ACC112 (cell line): ENCODE measurements around the gene S100A7.

Experiments
- H2AFZ ChIP-seq: fragments of 200-600 bp; sonication (generic); one replicate; pipeline ENCODE4 v1.6.0; 2017; ENCODE audit warnings: antibody characterized with exemption, low read length; ENCODE audit not compliant: unreplicated experiment
- H3K27ac ChIP-seq: fragments of 200-600 bp; sonication (generic); 2 replicates; pipeline ENCODE4 v1.5.1; 2014; ENCODE audit warnings: low read depth, mild to moderate bottlenecking, antibody characterized with exemption, low read length, moderate library complexity
- H3K27me3 ChIP-seq: fragments of 200-600 bp; sonication (generic); 2 replicates; pipeline ENCODE4 v1.6.1; 2014; ENCODE audit warnings: mild to moderate bottlenecking, antibody characterized with exemption, low read length, moderate library complexity, mixed read lengths; ENCODE audit not compliant: insufficient read depth
- H3K36me3 ChIP-seq: fragments of 200-600 bp; sonication (generic); 2 replicates; pipeline ENCODE4 v1.6.1; 2016; ENCODE audit warnings: mild to moderate bottlenecking, antibody characterized with exemption, low read length, moderate library complexity, mixed read lengths; ENCODE audit not compliant: insufficient read depth
- H3K4me1 ChIP-seq: fragments of 200-600 bp; sonication (generic); one replicate; pipeline ENCODE4 v1.6.1; 2016; ENCODE audit warnings: low read length, mixed read lengths; ENCODE audit not compliant: insufficient read depth, unreplicated experiment, control insufficient read depth
- H3K4me3 ChIP-seq: fragments of 200-600 bp; sonication (generic); 2 replicates; pipeline ENCODE4 v1.5.1; 2014; ENCODE audit warnings: mild to moderate bottlenecking, low read depth, low read length
- H3K79me2 ChIP-seq: fragments of 200-600 bp; sonication (generic); one replicate; pipeline ENCODE4 v1.6.0; 2016; ENCODE audit warnings: low read length; ENCODE audit not compliant: control insufficient read depth, unreplicated experiment, insufficient read depth

Gene S100A7

DNA sequence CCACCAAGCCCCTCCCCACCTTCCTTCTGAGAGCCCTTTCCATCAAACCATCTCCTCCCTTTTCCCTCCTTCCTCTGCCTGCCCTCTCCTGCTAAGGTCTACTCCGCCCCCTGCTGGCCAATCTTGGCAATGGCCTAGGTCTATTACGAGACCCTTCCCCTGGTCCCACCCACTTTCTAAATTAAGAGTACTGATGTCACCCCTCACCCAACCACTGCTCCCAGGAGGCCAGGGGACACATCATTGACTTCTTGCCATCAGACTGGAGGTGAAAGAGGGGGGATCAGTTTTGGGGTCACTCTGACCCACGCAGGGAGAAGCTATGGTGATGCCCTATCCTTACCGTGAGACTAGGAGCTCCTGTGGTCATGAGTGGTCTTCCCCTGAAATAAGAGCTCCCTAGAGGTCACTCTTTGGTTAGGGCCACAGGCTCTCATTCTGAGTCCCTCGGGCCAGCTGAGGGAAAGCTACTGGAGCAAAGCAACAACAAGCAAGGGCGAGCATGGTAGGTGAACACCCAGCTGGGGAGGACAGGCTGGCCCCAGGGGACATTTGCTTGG is 34.6 kb upstream of the S100A7 start:
- Histone ChIP-seq H2AFZ (no peak overlapping the region), H3K27ac (no peak overlapping the region)

DNA sequence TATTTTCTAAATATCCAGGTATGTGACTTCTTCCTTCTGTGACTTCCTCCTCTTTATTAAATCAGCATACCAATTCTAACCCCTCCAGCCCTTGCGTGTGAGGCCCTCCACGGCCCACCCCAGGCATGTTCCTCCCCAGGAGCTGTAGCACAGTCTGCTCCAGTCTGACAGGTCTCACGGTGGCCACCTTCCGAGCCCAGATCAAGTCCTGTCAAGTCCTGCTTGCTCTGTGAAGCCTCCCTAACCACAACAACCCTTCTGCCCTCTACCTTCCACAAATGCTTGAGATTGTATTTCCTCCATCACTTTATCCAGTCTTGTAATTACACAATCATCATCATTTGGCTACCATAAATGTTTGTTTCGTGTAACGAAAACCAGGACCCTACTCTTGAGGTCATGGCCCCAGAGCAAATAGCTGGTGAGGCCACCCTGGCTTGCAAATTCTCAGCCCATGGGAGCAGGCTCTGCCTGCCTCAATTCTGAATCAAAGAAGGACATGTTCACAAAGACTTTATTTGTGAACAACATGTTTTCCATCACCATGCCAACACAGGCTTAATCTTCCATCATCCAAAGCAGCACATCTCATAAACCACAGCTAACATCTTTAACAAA is 33.0 kb upstream of the S100A7 start:
- H3K27ac ChIP-seq = no peak overlapping the region
- H3K27me3 ChIP-seq = no peaks in the 10 kb centered on the region; the same call in 1 of the 2 replicates
- no peak overlapping the region for H2AFZ ChIP-seq
- H3K79me2 ChIP-seq = no peaks in the 10 kb centered on the region
- H3K4me3 ChIP-seq = no peak overlapping the region
- H3K4me1 ChIP-seq = peaks cover 15% of the 10 kb centered on the region
- no peaks in the 10 kb centered on the region for H3K36me3 ChIP-seq

More for the DNA sequence above, 34.6 kb upstream of the S100A7 start:
- Histone ChIP-seq H3K4me1 (peaks cover 11% of the 10 kb centered on the region), H3K79me2 (no peaks in the 10 kb centered on the region), H3K36me3 (no peaks in the 10 kb centered on the region), H3K27me3 (peaks cover 13% of the 10 kb centered on the region), H3K4me3 (no peak overlapping the region)

DNA sequence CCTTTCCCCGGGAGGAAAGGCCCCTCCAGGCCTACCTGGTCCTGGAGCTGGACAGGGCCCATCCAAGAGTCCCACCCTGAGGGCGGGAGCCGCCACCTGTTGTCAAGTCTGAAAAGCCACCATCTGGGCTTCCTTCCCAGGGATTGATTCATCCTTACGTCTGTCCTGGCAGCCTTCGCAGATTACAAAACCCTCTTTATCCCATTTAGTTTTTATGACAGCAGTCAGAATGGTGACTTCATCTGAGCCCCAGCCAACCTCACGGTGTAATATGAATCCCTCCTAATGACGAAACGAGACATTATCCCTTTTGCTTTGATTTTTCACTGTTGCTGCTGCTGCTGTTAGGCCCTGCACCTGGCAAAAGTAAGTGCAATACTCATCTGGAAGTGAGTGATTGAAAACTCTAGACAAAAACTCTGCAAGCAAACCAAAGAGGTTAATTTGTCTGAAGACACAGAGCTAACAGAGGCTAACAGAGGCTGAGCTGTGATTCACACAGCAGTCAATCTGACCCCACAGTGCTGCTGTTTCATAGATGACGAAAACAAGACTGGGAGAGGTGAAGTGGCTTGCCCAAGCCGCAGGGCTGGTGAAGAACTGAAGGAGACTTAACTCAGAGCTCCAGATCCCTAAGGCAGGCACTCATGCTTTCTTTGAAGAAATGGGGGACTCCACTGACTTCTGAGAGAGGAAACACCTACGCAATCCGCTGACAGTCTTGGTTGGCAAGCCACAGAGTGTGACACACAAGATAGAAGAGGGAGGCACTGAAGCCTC is 30.0 kb upstream of the S100A7 start:
- H3K27ac ChIP-seq = peak overlapping the region; percentile 80
- no peaks in the 10 kb centered on the region for H3K79me2 ChIP-seq
- no peak overlapping the region for H2AFZ ChIP-seq
- peak overlapping the region; percentile 57 for H3K4me3 ChIP-seq
- no peaks in the 10 kb centered on the region for H3K36me3 ChIP-seq
- peaks cover 15% of the 10 kb centered on the region for H3K4me1 ChIP-seq
- peaks cover 11% of the 10 kb centered on the region for H3K27me3 ChIP-seq

DNA sequence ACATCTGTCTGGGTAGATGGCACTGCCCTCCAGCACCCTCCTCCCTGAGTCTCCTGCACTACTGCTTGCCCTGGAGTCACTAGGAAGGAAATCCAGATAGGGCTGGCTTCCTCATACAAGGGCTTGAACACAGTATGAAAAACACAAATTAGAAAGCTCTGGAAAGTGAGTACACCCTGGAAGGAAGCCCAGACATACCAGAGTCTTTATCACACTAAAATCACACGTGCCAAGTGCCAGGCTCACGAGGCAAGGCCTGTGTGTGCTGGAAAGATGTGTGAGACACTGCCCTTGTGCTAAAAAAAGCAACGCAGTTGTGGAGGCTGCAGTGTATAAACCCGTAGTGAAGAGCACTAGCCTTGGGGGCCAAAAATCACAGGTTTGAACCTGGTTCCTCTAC is 28.3 kb upstream of the S100A7 start:
- Histone ChIP-seq H3K4me3 (no peak overlapping the region), H3K27ac (no peak overlapping the region), H3K4me1 (peaks cover 15% of the 10 kb centered on the region), H3K79me2 (no peaks in the 10 kb centered on the region), H3K36me3 (no peaks in the 10 kb centered on the region), H3K27me3 (peaks cover 28% of the 10 kb centered on the region), H2AFZ (no peak overlapping the region)

DNA sequence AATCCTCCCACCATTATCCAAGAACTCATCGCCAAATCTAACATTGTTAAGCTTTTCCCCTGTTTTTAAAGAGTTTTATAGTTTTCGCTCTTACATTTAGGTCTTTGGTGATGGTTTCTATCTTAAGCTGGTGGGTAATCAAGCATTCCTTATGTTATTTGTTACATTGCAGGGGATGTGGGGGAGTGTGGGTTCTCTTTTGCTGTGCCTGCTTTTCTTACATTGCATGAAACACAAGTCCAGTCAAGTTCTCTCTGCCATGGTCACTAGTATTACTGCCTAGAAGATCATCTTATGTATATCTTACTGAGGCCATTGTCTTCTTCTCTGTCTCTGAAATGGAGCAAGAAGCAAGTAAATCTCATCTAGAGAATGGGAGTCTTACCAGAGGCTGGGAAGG is 27.3 kb upstream of the S100A7 start:
- Histone ChIP-seq H3K27ac (no peak overlapping the region), H3K27me3 (peaks cover 35% of the 10 kb centered on the region), H3K4me3 (no peak overlapping the region), H3K36me3 (no peaks in the 10 kb centered on the region), H2AFZ (no peak overlapping the region), H3K79me2 (no peaks in the 10 kb centered on the region), H3K4me1 (peaks cover 15% of the 10 kb centered on the region)

DNA sequence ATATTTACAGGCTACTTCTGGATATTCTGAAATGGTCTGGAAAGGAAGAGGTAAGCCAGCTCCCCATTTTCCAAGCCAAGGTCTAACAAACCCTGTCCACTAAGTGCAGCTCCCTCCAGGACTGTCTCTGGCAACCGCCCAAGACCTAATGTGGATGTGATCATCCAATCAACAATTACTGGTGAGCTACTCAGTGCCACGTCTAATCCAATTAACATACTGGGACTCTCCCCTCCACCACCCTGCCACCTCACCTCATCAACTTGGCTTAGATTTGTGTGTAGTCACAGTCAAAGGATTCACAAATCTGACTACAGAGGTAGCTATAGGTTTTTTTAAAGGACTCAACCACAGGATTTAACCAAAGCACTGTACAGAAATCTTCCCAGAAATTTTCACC is 25.4 kb upstream of the S100A7 start:
- peaks cover 5% of the 10 kb centered on the region for H3K4me1 ChIP-seq
- H3K79me2 ChIP-seq = no peaks in the 10 kb centered on the region
- peaks cover 46% of the 10 kb centered on the region for H3K27me3 ChIP-seq
- H3K36me3 ChIP-seq = no peaks in the 10 kb centered on the region
- H3K27ac ChIP-seq = no peak overlapping the region
- no peak overlapping the region for H3K4me3 ChIP-seq
- no peak overlapping the region for H2AFZ ChIP-seq

DNA sequence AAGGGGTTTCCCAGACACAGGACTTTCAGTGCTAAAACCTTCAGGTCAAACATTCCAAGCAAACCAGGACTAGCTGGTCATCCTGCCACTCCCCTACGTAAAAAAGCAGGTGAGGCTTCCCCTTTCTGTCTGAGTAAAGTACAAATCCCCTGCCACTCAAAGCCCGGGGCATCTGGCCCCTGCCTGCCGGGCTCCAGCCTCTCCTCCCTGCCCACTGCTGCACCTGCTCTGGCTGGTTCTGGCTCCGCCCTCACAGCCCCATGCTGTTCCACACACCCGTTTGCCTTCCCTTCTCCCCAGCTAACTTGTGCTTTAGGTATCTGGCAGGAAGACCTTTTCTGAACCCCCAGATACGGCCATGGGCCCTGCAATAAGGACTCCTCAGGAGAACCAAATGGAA is 23.3 kb upstream of the S100A7 start:
- no peak overlapping the region for H2AFZ ChIP-seq
- peaks cover 3% of the 10 kb centered on the region for H3K4me1 ChIP-seq
- no peaks in the 10 kb centered on the region for H3K36me3 ChIP-seq
- peaks cover 67% of the 10 kb centered on the region for H3K27me3 ChIP-seq
- H3K4me3 ChIP-seq = no peak overlapping the region
- no peaks in the 10 kb centered on the region for H3K79me2 ChIP-seq
- H3K27ac ChIP-seq = no peak overlapping the region

DNA sequence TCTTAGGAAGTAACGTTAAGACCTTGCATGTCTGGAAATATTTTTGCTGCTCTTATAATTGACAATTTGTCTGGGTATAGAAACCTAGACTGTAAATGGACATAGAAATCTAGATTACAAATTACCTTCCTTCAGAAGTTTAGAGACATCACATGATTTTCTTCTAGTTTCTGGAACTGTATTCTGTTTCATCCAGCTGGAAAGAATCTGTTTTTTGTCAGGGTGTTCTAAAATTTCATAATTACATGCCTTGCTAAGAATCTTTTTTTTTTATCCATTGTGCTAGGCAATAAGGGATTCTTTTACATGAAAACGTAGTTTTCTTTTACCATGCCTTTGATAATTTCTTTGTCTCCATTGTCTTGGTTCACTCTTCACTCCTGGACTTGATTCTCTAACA is 20.7 kb upstream of the S100A7 start:
- no peaks in the 10 kb centered on the region for H3K36me3 ChIP-seq
- no peak overlapping the region for H3K4me3 ChIP-seq
- H3K27me3 ChIP-seq = peaks cover 69% of the 10 kb centered on the region
- no peak overlapping the region for H2AFZ ChIP-seq
- no peaks in the 10 kb centered on the region for H3K79me2 ChIP-seq
- no peaks in the 10 kb centered on the region for H3K4me1 ChIP-seq
- H3K27ac ChIP-seq = no peak overlapping the region

DNA sequence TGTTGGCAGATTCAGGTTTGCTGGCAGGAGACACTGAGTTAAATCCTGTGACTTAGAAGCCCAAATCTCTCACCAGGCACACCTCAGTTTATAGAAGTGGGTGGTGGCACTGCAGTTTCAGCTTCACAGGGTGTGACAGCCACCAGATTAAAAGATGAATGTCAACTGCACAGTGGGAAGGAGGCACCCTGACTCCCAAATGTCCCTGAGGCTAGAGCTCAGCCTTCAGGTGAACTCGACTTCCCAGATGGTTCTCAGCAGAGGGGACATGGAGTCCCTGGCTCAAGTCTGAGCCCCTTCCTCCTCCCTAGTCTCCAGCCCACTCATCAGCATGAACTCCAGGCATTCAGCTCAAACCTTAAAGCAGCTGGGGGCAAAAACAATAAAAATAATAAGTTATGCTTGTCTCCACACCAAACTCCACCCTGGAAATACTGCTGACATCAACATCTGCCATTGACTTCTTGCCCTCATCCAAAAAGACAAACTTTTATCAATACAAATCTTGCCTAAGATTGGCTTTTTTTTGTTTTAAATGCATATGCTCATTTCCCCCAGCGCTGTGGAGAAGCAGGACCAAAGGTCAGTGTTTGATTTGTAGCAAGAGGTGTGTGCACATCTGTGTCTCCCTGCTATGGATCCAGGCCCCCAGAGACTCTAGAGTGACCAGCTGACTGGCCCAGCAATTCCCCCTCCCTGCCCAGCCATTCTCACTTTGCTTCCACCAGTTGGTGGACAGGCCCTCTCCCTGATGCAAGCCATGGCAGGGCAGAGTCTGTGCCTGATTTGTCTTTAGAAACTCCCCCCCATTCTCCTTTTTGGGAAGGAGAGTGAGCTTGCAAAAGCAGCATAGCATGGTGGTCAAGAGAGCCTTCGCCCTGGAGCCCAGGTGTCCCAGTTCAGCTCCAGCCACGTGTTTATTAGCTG is 18.5 kb upstream of the S100A7 start:
- Histone ChIP-seq H3K27ac (no peak overlapping the region), H2AFZ (no peak overlapping the region), H3K4me1 (no peaks in the 10 kb centered on the region), H3K79me2 (no peaks in the 10 kb centered on the region), H3K27me3 (peaks cover 48% of the 10 kb centered on the region), H3K4me3 (no peak overlapping the region), H3K36me3 (no peaks in the 10 kb centered on the region)

DNA sequence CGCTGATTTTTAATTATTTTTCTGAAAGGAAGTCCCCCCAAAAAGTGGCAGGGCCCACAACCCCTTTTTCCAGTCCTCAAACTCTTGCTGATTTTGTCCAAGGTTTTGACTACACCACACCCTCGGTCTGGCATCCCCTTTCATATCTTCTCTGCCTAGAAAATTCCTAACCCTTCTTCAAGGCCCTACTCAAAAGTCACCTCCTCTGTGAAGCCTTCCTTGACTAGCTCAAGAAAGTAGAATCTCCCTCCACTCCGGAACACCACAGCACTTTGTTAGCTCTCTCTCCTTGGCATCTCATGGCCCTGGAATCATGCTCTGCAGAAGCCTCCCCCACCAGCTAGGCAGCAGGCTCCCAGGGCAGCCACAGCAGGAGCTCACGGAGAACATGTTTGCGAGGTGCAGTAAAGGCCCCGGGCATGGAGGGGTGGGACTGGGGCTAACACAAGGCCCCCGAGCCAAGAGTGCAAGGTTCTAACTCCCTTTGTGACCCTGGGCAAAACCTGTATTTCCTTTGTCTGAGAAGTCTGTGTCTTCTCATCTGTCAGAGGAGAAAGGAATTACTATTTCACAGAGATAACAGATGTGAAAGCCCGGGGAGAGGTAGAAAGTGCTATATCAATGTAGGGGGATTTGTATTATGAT is 17.7 kb upstream of the S100A7 start:
- H3K27ac ChIP-seq = no peak overlapping the region
- no peak overlapping the region for H2AFZ ChIP-seq
- H3K4me3 ChIP-seq = no peak overlapping the region
- peaks cover 42% of the 10 kb centered on the region for H3K27me3 ChIP-seq
- H3K79me2 ChIP-seq = no peaks in the 10 kb centered on the region
- no peaks in the 10 kb centered on the region for H3K4me1 ChIP-seq
- no peaks in the 10 kb centered on the region for H3K36me3 ChIP-seq
